ENCODE results near the gene ZFP91. TPM values are rescaled to one million over a fixed set of nuclear protein-coding genes. Genes with fewer than 3 reads are reported as not detected.

Gene ZFP91
- total RNA-seq, 1 donor: 81.6 TPM

- peaks cover 18% of the 10 kb centered on the region for H3K4me1 ChIP-seq (ENCODE audit: insufficient read depth, low read length)
- H3K9me3 ChIP-seq (ENCODE audit: low read depth, low read length): no peaks in the 10 kb centered on the region
- no peaks in the 10 kb centered on the region for H3K27me3 ChIP-seq (ENCODE audit: insufficient read depth, low read length)
- no peak overlapping the region for H3K4me3 ChIP-seq (ENCODE audit: low read length)
These were observed 57.7 kb downstream of the ZFP91 start for GRCh38 chr11:58636587-58636986.

- H3K27me3 ChIP-seq (ENCODE audit: insufficient read depth, low read length): no peaks in the 10 kb centered on the region
- no peak overlapping the region for H3K4me3 ChIP-seq (ENCODE audit: low read length)
- H3K4me1 ChIP-seq (ENCODE audit: insufficient read depth, low read length): peaks cover 18% of the 10 kb centered on the region
- no peaks in the 10 kb centered on the region for H3K9me3 ChIP-seq (ENCODE audit: low read depth, low read length)
These were observed 58.5 kb downstream of the ZFP91 start for GRCh38 chr11:58637371-58637770.

- Histone ChIP-seq H3K9me3 (ENCODE audit: low read depth, low read length) (no peaks in the 10 kb centered on the region), H3K4me1 (ENCODE audit: insufficient read depth, low read length) (peaks cover 18% of the 10 kb centered on the region), H3K27me3 (ENCODE audit: insufficient read depth, low read length) (no peaks in the 10 kb centered on the region), H3K4me3 (ENCODE audit: low read length) (no peak overlapping the region)
These were observed 60.2 kb downstream of the ZFP91 start for GRCh38 chr11:58639103-58639502.

- H3K9me3 ChIP-seq (ENCODE audit: low read depth, low read length): no peaks in the 10 kb centered on the region
- H3K4me3 ChIP-seq (ENCODE audit: low read length): no peak overlapping the region
- H3K4me1 ChIP-seq (ENCODE audit: insufficient read depth, low read length): peaks cover 18% of the 10 kb centered on the region
- H3K27me3 ChIP-seq (ENCODE audit: insufficient read depth, low read length): no peaks in the 10 kb centered on the region
These were observed 60.8 kb downstream of the ZFP91 start for GRCh38 chr11:58639669-58640068.

GRCh38 chr11:58640386-58641023 lies 61.6 kb downstream of the ZFP91 start:
- Histone ChIP-seq H3K27me3 (ENCODE audit: insufficient read depth, low read length) (no peaks in the 10 kb centered on the region), H3K4me1 (ENCODE audit: insufficient read depth, low read length) (peaks cover 18% of the 10 kb centered on the region), H3K9me3 (ENCODE audit: low read depth, low read length) (no peaks in the 10 kb centered on the region), H3K4me3 (ENCODE audit: low read length) (no peak overlapping the region)

GRCh38 chr11:58641341-58641740 lies 62.5 kb downstream of the ZFP91 start:
- Histone ChIP-seq H3K4me1 (ENCODE audit: insufficient read depth, low read length) (peaks cover 18% of the 10 kb centered on the region), H3K9me3 (ENCODE audit: low read depth, low read length) (no peaks in the 10 kb centered on the region), H3K27me3 (ENCODE audit: insufficient read depth, low read length) (no peaks in the 10 kb centered on the region), H3K4me3 (ENCODE audit: low read length) (no peak overlapping the region)

GRCh38 chr11:58641803-58642581 lies 63.1 kb downstream of the ZFP91 start:
- Histone ChIP-seq H3K4me1 (ENCODE audit: insufficient read depth, low read length) (peaks cover 18% of the 10 kb centered on the region), H3K27me3 (ENCODE audit: insufficient read depth, low read length) (no peaks in the 10 kb centered on the region), H3K4me3 (ENCODE audit: low read length) (no peak overlapping the region), H3K9me3 (ENCODE audit: low read depth, low read length) (no peaks in the 10 kb centered on the region)

- Histone ChIP-seq H3K9me3 (ENCODE audit: low read depth, low read length) (no peaks in the 10 kb centered on the region), H3K27me3 (ENCODE audit: insufficient read depth, low read length) (no peaks in the 10 kb centered on the region), H3K4me1 (ENCODE audit: insufficient read depth, low read length) (peaks cover 3% of the 10 kb centered on the region), H3K4me3 (ENCODE audit: low read length) (no peak overlapping the region)
These were observed 67.0 kb downstream of the ZFP91 start for GRCh38 chr11:58645854-58646253.

- Histone ChIP-seq H3K27me3 (ENCODE audit: insufficient read depth, low read length) (no peaks in the 10 kb centered on the region), H3K4me3 (ENCODE audit: low read length) (no peak overlapping the region), H3K4me1 (ENCODE audit: insufficient read depth, low read length) (no peaks in the 10 kb centered on the region), H3K9me3 (ENCODE audit: low read depth, low read length) (no peaks in the 10 kb centered on the region)
These were observed 68.4 kb downstream of the ZFP91 start for GRCh38 chr11:58647141-58647699.

GRCh38 chr11:58647866-58648265 lies 69.0 kb downstream of the ZFP91 start:
- Histone ChIP-seq H3K4me3 (ENCODE audit: low read length) (no peak overlapping the region), H3K4me1 (ENCODE audit: insufficient read depth, low read length) (no peaks in the 10 kb centered on the region), H3K9me3 (ENCODE audit: low read depth, low read length) (no peaks in the 10 kb centered on the region), H3K27me3 (ENCODE audit: insufficient read depth, low read length) (no peaks in the 10 kb centered on the region)

- H3K27me3 ChIP-seq (ENCODE audit: insufficient read depth, low read length): no peaks in the 10 kb centered on the region
- no peak overlapping the region for H3K4me3 ChIP-seq (ENCODE audit: low read length)
- H3K4me1 ChIP-seq (ENCODE audit: insufficient read depth, low read length): no peaks in the 10 kb centered on the region
- no peaks in the 10 kb centered on the region for H3K9me3 ChIP-seq (ENCODE audit: low read depth, low read length)
These were observed 70.8 kb downstream of the ZFP91 start for GRCh38 chr11:58649623-58650022.

- Histone ChIP-seq H3K27me3 (ENCODE audit: insufficient read depth, low read length) (no peaks in the 10 kb centered on the region), H3K4me3 (ENCODE audit: low read length) (no peak overlapping the region), H3K9me3 (ENCODE audit: low read depth, low read length) (no peaks in the 10 kb centered on the region), H3K4me1 (ENCODE audit: insufficient read depth, low read length) (no peaks in the 10 kb centered on the region)
These were observed 71.6 kb downstream of the ZFP91 start for GRCh38 chr11:58650496-58650895.

GRCh38 chr11:58652726-58653280 lies 73.9 kb downstream of the ZFP91 start:
- Histone ChIP-seq H3K4me1 (ENCODE audit: insufficient read depth, low read length) (no peaks in the 10 kb centered on the region), H3K9me3 (ENCODE audit: low read depth, low read length) (no peaks in the 10 kb centered on the region), H3K27me3 (ENCODE audit: insufficient read depth, low read length) (no peaks in the 10 kb centered on the region), H3K4me3 (ENCODE audit: low read length) (no peak overlapping the region)

GRCh38 chr11:58654079-58654907 lies 75.4 kb downstream of the ZFP91 start:
- H3K27me3 ChIP-seq (ENCODE audit: insufficient read depth, low read length): no peaks in the 10 kb centered on the region
- no peaks in the 10 kb centered on the region for H3K9me3 ChIP-seq (ENCODE audit: low read depth, low read length)
- no peak overlapping the region for H3K4me3 ChIP-seq (ENCODE audit: low read length)
- no peaks in the 10 kb centered on the region for H3K4me1 ChIP-seq (ENCODE audit: insufficient read depth, low read length)

- Histone ChIP-seq H3K27me3 (ENCODE audit: insufficient read depth, low read length) (no peaks in the 10 kb centered on the region), H3K9me3 (ENCODE audit: low read depth, low read length) (no peaks in the 10 kb centered on the region), H3K4me1 (ENCODE audit: insufficient read depth, low read length) (no peaks in the 10 kb centered on the region), H3K4me3 (ENCODE audit: low read length) (no peak overlapping the region)
These were observed 76.0 kb downstream of the ZFP91 start for GRCh38 chr11:58654908-58655296.

All from mononuclear cell (primary cell).